Type B pancreatic cell (in vitro differentiated cells): Measurements from ENCODE around the gene ZNF362. TPM values are rescaled to one million over a fixed set of nuclear protein-coding genes. Genes with fewer than 3 reads are reported as not detected.
A peak's percentile ranks its signal among the peaks of the same experiment; 100 is the strongest.

Experiments
- DNase-seq: peaks from one replicate; pipeline ENCODE4 v3.0.0; 2021; ENCODE audit warnings: mixed read lengths; ENCODE audit not compliant: unreplicated experiment; ENCODE audit errors: extremely low spot score
- H3K27ac Mint-ChIP-seq: 2 replicates; pipeline ENCODE4 v1.8.0; 2021; ENCODE audit warnings: mild to moderate bottlenecking, mixed read lengths
- H3K27me3 Mint-ChIP-seq: 2 replicates; pipeline ENCODE4 v1.8.0; 2021; ENCODE audit warnings: mixed read lengths
- H3K36me3 Mint-ChIP-seq: 2 replicates; pipeline ENCODE4 v1.8.0; 2021; ENCODE audit warnings: mixed read lengths
- H3K4me1 Mint-ChIP-seq: one replicate; pipeline ENCODE4 v1.8.0; 2021; ENCODE audit warnings: mixed read lengths; ENCODE audit not compliant: unreplicated experiment
- H3K4me3 Mint-ChIP-seq: 2 replicates; pipeline ENCODE4 v1.8.0; 2021; ENCODE audit warnings: mild to moderate bottlenecking, mixed read lengths
- H3K9me3 Mint-ChIP-seq: 2 replicates; pipeline ENCODE4 v1.8.0; 2021; ENCODE audit warnings: mixed read lengths
- CTCF ChIP-seq: fragments of 200-600 bp; sonication (generic); conservative IDR thresholded peaks from 2 replicates; pipeline ENCODE4 v1.5.0; 2021; ENCODE audit warnings: antibody characterized with exemption, mild to moderate bottlenecking
- microRNA-seq: library from miRNA; unstranded; fragments of <30 nt; microRNA quantifications from one replicate; pipeline ENCODE4, GENCODE V29; 2020
- total RNA-seq: library from RNA; stranded (reverse); gene quantifications from 2 replicates; pipeline ENCODE4 v1.2.1, GENCODE V29; 2021; ENCODE audit warnings: low replicate concordance

The ZNF362 gene
- total RNA-seq, 1 donor from 2014 or later: 66.5 TPM

- no peak for DNase-seq
- Mint-ChIP-seq H3K4me1 (peaks cover 69% of the 10 kb centered on the region), H3K9me3 (no peaks in the 10 kb centered on the region), H3K27me3 (no peaks in the 10 kb centered on the region), H3K4me3 (peak overlapping the region; percentile 92), H3K36me3 (peaks cover 19% of the 10 kb centered on the region), H3K27ac (peak overlapping the region; percentile 89)
- TF ChIP-seq CTCF: no peak
These were observed 92.4 kb downstream of the ZNF362 start for GRCh38 chr1:33348676-33349080.

GRCh38 chr1:33349081-33349759 is 92.9 kb downstream of the ZNF362 start:
- DNase-seq: no peak
- peaks cover 19% of the 10 kb centered on the region for H3K36me3 Mint-ChIP-seq
- H3K27ac Mint-ChIP-seq: peak overlapping the region; percentile 89
- peaks cover 63% of the 10 kb centered on the region for H3K4me1 Mint-ChIP-seq
- no peak for TF ChIP-seq CTCF
- no peaks in the 10 kb centered on the region for H3K27me3 Mint-ChIP-seq
- peak overlapping the region; percentile 92 for H3K4me3 Mint-ChIP-seq
- no peaks in the 10 kb centered on the region for H3K9me3 Mint-ChIP-seq

GRCh38 chr1:33349778-33350610 is 93.7 kb downstream of the ZNF362 start:
- Mint-ChIP-seq H3K36me3 (peaks cover 17% of the 10 kb centered on the region), H3K9me3 (no peaks in the 10 kb centered on the region), H3K27ac (peak overlapping the region; percentile 89), H3K4me1 (peaks cover 61% of the 10 kb centered on the region), H3K27me3 (no peaks in the 10 kb centered on the region), H3K4me3 (peak overlapping the region; percentile 93)
- TF ChIP-seq CTCF: no peak
- peak; percentile 88 for DNase-seq

Small RNAs within 50 kb of the gene (microRNA-seq; reads per million reads assigned to microRNA genes)
- 67.5 reads per million, percentile 58 among the genes with 10 or more reads in this experiment for gene MIR3605

Other genes with a start within 250 kb of the ZNF362 start
- 138 and 140 TPM in 2 replicates for gene AK2, start 219.6 kb upstream of the ZNF362 start, total RNA-seq
- 5.1 and 8.9 TPM in 2 replicates for gene AZIN2, start 175.3 kb upstream of the ZNF362 start, total RNA-seq
- gene TRIM62, start 74.4 kb upstream of the ZNF362 start, total RNA-seq: 14.0 and 20.8 TPM in 2 replicates
- 0.29 TPM in 1 of 2 replicates, not detected in the other for gene A3GALT2, start 64.6 kb downstream of the ZNF362 start, total RNA-seq
- gene PHC2, start 174.6 kb downstream of the ZNF362 start, total RNA-seq: 80.5 and 106 TPM in 2 replicates
- 6.6 and 8.6 TPM in 2 replicates for gene ZSCAN20, start 216.2 kb downstream of the ZNF362 start, total RNA-seq